Coronary artery (tissue), 2 donors: Measurements from ENCODE around the gene SLC22A4.

Source experiments
- DNase-seq: peaks from one replicate; pipeline ENCODE4 v3.0.0-alpha.2; 2017; ENCODE audit warnings: low spot score
- H3K27ac ChIP-seq, 2 donors: fragments of 200-600 bp; sonication (generic); one replicate each; pipeline ENCODE4 v1.5.1; 2016 to 2019
- H3K4me3 ChIP-seq: fragments of 200-600 bp; sonication (generic); 2 replicates; pipeline ENCODE4 v1.5.1; 2016; ENCODE audit warnings: mild to moderate bottlenecking, moderate library complexity
- TF ChIP-seq, protein P1 (sequence below): fragments of 200-600 bp; sonication (generic); IDR thresholded peaks from one replicate; pipeline ENCODE4 v1.5.1; 2019; ENCODE audit warnings: antibody characterized with exemption

The SLC22A4 gene

DNA sequence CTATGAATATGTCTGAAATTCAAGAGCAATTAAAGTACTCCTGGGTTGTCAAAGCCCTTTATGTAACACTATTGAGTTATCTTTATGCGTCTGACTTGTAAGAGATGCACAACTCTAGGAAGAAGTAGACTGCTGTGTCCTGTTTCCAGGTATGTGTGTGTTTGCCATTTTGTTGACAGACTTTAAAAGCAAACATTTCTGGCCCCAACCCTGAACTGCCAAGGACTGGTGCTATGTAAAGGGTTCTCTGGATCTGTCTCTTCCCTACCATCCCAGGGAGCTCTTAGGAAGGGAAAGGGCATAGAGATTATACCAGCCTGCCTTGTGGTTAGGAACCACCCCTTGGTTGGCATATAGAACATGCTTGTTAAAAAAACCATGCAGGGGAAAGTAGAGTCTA is 87.4 kb downstream of the SLC22A4 start:
- H3K4me3 ChIP-seq: no peak overlapping the region
- no peak overlapping the region for H3K27ac ChIP-seq
- DNase-seq: no peak
- TF ChIP-seq, protein P1, sequence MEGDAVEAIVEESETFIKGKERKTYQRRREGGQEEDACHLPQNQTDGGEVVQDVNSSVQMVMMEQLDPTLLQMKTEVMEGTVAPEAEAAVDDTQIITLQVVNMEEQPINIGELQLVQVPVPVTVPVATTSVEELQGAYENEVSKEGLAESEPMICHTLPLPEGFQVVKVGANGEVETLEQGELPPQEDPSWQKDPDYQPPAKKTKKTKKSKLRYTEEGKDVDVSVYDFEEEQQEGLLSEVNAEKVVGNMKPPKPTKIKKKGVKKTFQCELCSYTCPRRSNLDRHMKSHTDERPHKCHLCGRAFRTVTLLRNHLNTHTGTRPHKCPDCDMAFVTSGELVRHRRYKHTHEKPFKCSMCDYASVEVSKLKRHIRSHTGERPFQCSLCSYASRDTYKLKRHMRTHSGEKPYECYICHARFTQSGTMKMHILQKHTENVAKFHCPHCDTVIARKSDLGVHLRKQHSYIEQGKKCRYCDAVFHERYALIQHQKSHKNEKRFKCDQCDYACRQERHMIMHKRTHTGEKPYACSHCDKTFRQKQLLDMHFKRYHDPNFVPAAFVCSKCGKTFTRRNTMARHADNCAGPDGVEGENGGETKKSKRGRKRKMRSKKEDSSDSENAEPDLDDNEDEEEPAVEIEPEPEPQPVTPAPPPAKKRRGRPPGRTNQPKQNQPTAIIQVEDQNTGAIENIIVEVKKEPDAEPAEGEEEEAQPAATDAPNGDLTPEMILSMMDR: no peak

DNA sequence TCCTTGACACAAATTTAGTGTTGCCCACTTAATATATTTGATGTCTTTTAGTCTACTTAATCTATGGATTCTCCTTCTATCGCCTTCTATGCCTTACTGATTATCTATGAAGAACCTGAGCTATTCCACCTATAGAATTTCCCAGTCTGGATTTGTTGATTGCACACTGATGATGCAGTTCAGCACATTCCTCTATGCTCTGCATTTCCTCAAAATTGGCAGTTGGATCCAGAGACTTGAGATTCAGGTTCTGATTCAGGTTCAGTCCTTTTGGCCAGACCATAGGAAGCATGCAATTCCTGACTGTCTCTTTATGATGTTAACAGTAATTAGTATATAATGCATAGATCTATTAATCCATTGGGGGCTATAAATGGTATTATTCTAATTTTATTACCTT is 89.1 kb downstream of the SLC22A4 start:
- no peak for DNase-seq

DNA sequence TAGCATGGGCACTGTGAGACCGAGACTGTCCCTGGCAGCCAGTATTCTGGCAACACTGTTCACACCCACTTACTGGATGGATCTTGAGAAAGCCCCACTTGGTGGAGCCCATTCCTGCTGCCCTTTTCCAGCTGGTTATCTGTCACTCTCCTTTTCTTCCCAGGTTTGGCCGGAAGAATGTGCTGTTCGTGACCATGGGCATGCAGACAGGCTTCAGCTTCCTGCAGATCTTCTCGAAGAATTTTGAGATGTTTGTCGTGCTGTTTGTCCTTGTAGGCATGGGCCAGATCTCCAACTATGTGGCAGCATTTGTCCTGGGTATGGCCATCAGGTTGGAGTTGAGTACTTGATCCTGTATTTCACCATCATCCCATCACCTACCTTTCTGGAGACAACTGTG is 89.8 kb downstream of the SLC22A4 start:
- TF ChIP-seq, protein P1: no peak

More for the DNA sequence above, 89.1 kb downstream of the SLC22A4 start:
- H3K4me3 ChIP-seq: no peak overlapping the region
- H3K27ac ChIP-seq: no peak overlapping the region
- TF ChIP-seq, protein P1: no peak

DNA sequence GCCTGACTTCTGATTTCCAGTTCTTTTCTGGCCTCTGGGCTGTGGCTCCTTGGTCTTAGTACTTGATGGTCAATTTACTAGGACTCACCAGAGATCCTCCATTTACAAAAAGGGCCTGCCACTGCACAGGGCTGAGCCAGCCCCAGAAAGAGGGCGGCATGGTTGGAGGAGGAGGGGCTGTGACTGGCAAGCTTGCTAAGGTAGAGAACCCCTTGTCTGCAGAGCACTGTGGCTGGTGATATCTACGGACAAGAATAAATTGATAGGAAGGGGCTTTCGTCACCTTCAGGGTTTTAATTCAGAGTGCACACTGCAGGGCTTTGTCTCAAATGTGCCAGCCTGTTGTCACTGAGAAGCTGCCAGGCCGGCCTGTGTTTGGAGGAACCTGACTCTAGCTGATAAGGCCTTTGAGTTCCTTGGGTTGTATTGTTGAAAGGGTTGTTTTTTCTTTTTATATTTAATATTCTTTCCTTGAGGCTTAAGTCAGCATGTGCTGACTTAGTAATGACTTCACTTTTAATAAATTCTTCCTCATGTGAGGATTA is 90.4 kb downstream of the SLC22A4 start:
- no peak overlapping the region for H3K27ac ChIP-seq
- H3K4me3 ChIP-seq: no peak overlapping the region
- TF ChIP-seq, protein P1: no peak
- peak; percentile 62 for DNase-seq

More for the DNA sequence above, 89.8 kb downstream of the SLC22A4 start:
- DNase-seq: peak; percentile 52
- Histone ChIP-seq H3K4me3 (no peak overlapping the region), H3K27ac (no peak overlapping the region)

DNA sequence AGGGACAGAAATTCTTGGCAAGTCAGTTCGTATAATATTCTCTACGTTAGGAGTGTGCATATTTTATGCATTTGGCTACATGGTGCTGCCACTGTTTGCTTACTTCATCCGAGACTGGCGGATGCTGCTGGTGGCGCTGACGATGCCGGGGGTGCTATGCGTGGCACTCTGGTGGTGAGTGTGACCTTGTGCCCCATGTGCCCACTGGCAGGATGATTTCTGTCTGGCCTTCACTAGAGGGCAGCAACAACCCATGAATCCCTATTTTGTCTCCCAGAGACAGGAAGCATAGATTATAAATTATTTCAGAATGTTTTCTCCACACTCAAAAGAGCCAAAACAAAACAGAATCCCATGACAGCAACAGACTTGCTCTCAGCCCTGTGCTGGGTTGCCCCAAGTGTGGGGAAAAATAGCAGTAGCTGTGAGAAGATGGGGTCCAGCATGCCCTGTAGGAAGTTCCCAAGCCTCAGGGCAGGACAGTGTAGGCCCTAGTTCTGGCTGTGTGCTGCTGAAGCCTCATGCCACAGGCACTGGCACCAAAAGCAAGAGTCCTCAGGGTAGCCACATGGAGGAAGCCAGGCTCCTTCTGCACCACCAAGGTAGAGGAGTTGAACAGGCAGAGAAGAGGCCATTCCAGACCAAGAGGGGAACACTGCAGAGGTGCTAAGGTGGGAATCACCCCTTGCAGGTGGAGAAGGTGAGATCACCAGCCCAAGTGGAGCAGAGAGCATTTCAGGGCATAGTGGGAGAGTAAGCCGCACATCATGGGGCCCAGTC is 91.3 kb downstream of the SLC22A4 start:
- peak overlapping the region; percentile 5 to 15 for H3K27ac ChIP-seq
- peak; percentile 72 for DNase-seq
- no peak overlapping the region for H3K4me3 ChIP-seq
- TF ChIP-seq, protein P1: peak; percentile 51

DNA sequence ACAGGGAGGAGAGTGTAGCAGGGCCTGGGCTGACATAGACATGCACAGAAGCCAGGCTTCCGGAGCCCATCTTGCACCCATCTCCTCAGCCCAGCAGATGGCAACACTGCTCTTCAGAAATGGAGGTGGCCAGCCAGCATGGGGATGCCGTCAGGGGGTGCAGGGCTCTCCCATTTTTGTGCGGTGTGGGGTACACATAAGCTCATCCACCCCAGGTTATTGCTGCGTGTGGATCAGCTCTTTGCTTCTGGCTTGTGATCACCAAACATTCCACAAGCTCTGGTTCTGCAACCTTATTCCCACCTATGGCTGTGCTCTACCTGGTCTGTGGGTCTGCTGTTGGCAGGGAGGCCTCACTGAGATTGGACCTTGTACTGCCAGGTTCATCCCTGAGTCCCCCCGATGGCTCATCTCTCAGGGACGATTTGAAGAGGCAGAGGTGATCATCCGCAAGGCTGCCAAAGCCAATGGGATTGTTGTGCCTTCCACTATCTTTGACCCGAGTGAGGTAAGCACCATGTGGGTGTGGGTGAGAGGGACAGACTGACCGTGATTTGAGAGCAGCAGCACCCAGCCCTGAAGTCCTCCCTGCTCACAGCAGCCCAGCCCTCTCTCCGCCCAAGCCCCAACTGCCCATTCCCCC is 92.6 kb downstream of the SLC22A4 start:
- Histone ChIP-seq H3K27ac (peak overlapping the region; percentile 73 to 89), H3K4me3 (no peak overlapping the region)
- TF ChIP-seq, protein P1: peak; percentile 81
- DNase-seq: peak; percentile 81
